Body of pancreas (tissue), 4 donors: ENCODE results near the gene SNX30. TPM values are rescaled to one million over a fixed set of nuclear protein-coding genes. Genes with fewer than 3 reads are reported as not detected.

Experiments
- ATAC-seq: fragments of 150-250 bp; one replicate; pipeline ENCODE4 v1.9.1; 2016
- DNase-seq, 4 donors: peaks; one replicate each; pipeline ENCODE4 v3.0.0-alpha.2; 2019
- H3K27ac ChIP-seq, 4 donors: fragments of 200-600 bp; sonication (generic); 1 replicate in 3 of 4; 2 replicates in 1 of 4; pipeline versions ENCODE4 v1.5.1 to v1.6.1; 2016 to 2019; ENCODE audit warnings: mild to moderate bottlenecking in 1 of 4, mixed read lengths in 1 of 4, moderate library complexity in 1 of 4
- H3K27me3 ChIP-seq, 2 donors: fragments of 200-600 bp; sonication (generic); one replicate each; pipeline ENCODE4 v1.6.0; 2016; ENCODE audit warnings: mild to moderate bottlenecking in 1 of 2
- H3K36me3 ChIP-seq, 2 donors: fragments of 200-600 bp; sonication (generic); replicated peaks in 1 of 2; 2 replicates each; pipeline ENCODE4 v1.5.1; 2016; ENCODE audit warnings: low read depth in 2 of 2; ENCODE audit not compliant: insufficient read depth in 1 of 2
- H3K4me1 ChIP-seq: fragments of 200-600 bp; sonication (generic); one replicate; pipeline ENCODE4 v1.6.0; 2016
- H3K4me3 ChIP-seq, 2 donors: fragments of 200-600 bp; sonication (generic); 1 replicate in 1 of 2; 2 replicates in 1 of 2; pipeline ENCODE4 v1.5.1; 2016 to 2019
- H3K9me3 ChIP-seq, 3 donors: fragments of 200-600 bp; sonication (generic); 1 replicate in 2 of 3; 2 replicates in 1 of 3; pipeline ENCODE4 v1.5.1; 2016
- CTCF ChIP-seq, 7 experiments: fragments of 450-650 bp in 4 of 7; fragments of 200-600 bp in 3 of 7; sonication (generic) in 3 of 7; IDR thresholded peaks; one replicate each; pipeline ENCODE4 v1.5.1; 2016 to 2019; ENCODE audit warnings: antibody characterized with exemption in 7 of 7
- POLR2A ChIP-seq, 3 donors: fragments of 450-650 bp; IDR thresholded peaks; one replicate each; pipeline ENCODE4 v1.6.1; 2016; ENCODE audit warnings: antibody characterized with exemption in 3 of 3, mild to moderate bottlenecking in 2 of 3
- WGBS, 2 donors: methylation state at CpG; one replicate each; pipeline ENCODE4 v1.1.5; 2017; 5-methylcytosine and 5-hydroxymethylcytosine counted together
- intact Hi-C: fragments of 100-400 bp; cut with DNase I; formaldehyde crosslinking; loops from one replicate; pipeline ENCODE4 v1.15.1; 2023
- total RNA-seq, 2 donors: library from RNA; depleted of rRNA; stranded (reverse); fragments of >200 nt; gene quantifications; one replicate each; pipeline ENCODE4 v1.1.0, GENCODE V29; 2016

Gene SNX30
- total RNA-seq, 2 donors from 2014 or later = 4.6 to 8.6 TPM

GRCh38 chr9:112861638-112862555 is 111.3 kb downstream of the SNX30 start:
- Histone ChIP-seq H3K9me3 (no peaks in the 10 kb centered on the region), H3K4me1 (no peaks in the 10 kb centered on the region), H3K27me3 (no peaks in the 10 kb centered on the region), H3K27ac (peak overlapping the region in 1 of 4 donors; percentile 70), H3K4me3 (no peak overlapping the region), H3K36me3 (peaks cover 0 to 2% of the 10 kb centered on the region in 2 donors)
- WGBS, 2 donors = 81 to 90% methylated on average over 15 to 19 of the region's 19 CpGs
- intact Hi-C loops = no loop called here
- no peak for TF ChIP-seq CTCF (IDR thresholded peaks at IDR 0.05)
- TF ChIP-seq POLR2A (IDR thresholded peaks at IDR 0.05) = no peak
- DNase-seq = peak in 1 of 4 donors; percentile 49
- ATAC-seq = peak; percentile 15

GRCh38 chr9:112863214-112863613 is 112.7 kb downstream of the SNX30 start:
- DNase-seq = peak in 1 of 4 donors; percentile 50
- WGBS, 2 donors = 22 to 40% methylated on average over 4 of the region's 4 CpGs
- intact Hi-C loops = no loop called here
- no peaks in the 10 kb centered on the region for H3K4me1 ChIP-seq
- H3K9me3 ChIP-seq = no peaks in the 10 kb centered on the region
- H3K36me3 ChIP-seq = peaks cover 0 to 2% of the 10 kb centered on the region in 2 donors
- no peaks in the 10 kb centered on the region for H3K27me3 ChIP-seq
- H3K27ac ChIP-seq = peak overlapping the region in 2 of 4 donors; percentile 22 to 70
- peak; percentile 45 for ATAC-seq
- H3K4me3 ChIP-seq = no peak overlapping the region
- no peak for TF ChIP-seq POLR2A (IDR thresholded peaks at IDR 0.05)

GRCh38 chr9:112863746-112864145 is 113.2 kb downstream of the SNX30 start:
- no peak for DNase-seq
- Histone ChIP-seq H3K4me3 (no peak overlapping the region), H3K4me1 (no peaks in the 10 kb centered on the region), H3K27ac (peak overlapping the region in 1 of 4 donors; percentile 35), H3K27me3 (no peaks in the 10 kb centered on the region), H3K9me3 (no peaks in the 10 kb centered on the region), H3K36me3 (peaks cover 0 to 2% of the 10 kb centered on the region in 2 donors)
- intact Hi-C loops = no loop called here
- no peak for TF ChIP-seq CTCF (IDR thresholded peaks at IDR 0.05)
- no peak for TF ChIP-seq POLR2A (IDR thresholded peaks at IDR 0.05)
- WGBS, 2 donors = 78 to 87% methylated on average over 2 of the region's 2 CpGs
- ATAC-seq = no peak

DNA sequence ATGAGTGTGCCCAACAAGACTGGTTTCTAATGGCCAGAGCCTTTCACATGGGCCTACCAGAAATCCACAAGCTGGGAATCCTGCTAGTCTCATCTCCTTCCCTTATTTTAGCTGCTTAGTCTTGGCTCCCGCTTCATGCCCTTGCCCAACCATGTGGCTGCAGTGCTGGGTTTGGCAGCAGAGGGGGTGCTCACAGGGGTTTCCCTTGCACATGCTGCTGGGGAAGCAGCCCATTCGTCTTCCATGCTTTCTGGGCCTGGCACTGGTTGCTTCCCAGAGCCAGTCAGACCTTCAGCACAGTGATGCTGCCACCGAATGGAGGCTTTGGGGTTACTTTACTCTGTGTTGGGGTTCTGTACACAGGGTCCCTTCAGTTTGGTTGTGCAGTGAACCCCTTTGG is 113.8 kb downstream of the SNX30 start:
- no peak overlapping the region for H3K4me3 ChIP-seq
- 52 to 59% methylated on average over 3 of the region's 3 CpGs for WGBS, 2 donors
- no peaks in the 10 kb centered on the region for H3K27me3 ChIP-seq
- TF ChIP-seq CTCF (IDR thresholded peaks at IDR 0.05) (no peak), POLR2A (IDR thresholded peaks at IDR 0.05) (no peak)
- ATAC-seq (no peak), DNase-seq (no peak)
- H3K9me3 ChIP-seq = no peaks in the 10 kb centered on the region
- H3K4me1 ChIP-seq = no peaks in the 10 kb centered on the region
- H3K27ac ChIP-seq = no peak overlapping the region
- H3K36me3 ChIP-seq = peaks cover 0 to 4% of the 10 kb centered on the region in 2 donors
- intact Hi-C loops = no loop called here

DNA sequence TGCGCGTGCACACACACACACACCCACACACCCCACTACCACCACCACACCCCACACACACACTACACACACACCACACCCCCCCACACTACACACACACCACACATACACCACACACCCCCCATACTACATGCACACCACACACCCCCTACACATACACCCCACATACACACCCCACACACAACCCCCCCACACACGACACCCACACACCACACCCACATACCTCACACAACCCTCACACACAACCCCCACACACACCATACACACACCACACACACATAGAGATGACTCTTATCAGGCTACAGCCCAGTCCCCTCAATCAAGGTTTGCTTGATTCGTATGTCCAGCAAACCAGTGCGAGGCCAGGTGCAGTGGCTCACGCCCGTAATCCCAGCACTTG is 114.4 kb downstream of the SNX30 start:
- Histone ChIP-seq H3K4me1 (no peaks in the 10 kb centered on the region), H3K27ac (no peak overlapping the region), H3K36me3 (peaks cover 0 to 4% of the 10 kb centered on the region in 2 donors), H3K9me3 (no peaks in the 10 kb centered on the region), H3K27me3 (no peaks in the 10 kb centered on the region), H3K4me3 (no peak overlapping the region)
- intact Hi-C loops = no loop called here
- no peak for ATAC-seq
- DNase-seq = no peak
- 92 to 95% methylated on average over 7 of the region's 7 CpGs for WGBS, 2 donors
- TF ChIP-seq POLR2A (IDR thresholded peaks at IDR 0.05) (no peak), CTCF (IDR thresholded peaks at IDR 0.05) (no peak)
